HG02571 (cell line): ENCODE measurements around the gene SIAH1.
"Not testable (repeated sequence)": the region's sequence is repeated elsewhere in the genome, so short reads cannot be mapped to it uniquely, and the experiment has no call there.

ENCODE experiments used
- ATAC-seq: cut with Tn5 transposase; IDR thresholded peaks from one replicate; pipeline ENCODE4 v1.9.1; 2021; ENCODE audit warnings: mild to moderate bottlenecking, moderate library complexity; ENCODE audit not compliant: unreplicated experiment

SIAH1 gene, protein sequence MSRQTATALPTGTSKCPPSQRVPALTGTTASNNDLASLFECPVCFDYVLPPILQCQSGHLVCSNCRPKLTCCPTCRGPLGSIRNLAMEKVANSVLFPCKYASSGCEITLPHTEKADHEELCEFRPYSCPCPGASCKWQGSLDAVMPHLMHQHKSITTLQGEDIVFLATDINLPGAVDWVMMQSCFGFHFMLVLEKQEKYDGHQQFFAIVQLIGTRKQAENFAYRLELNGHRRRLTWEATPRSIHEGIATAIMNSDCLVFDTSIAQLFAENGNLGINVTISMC

GRCh38 chr16:48385253-48386150, at the start of gene SIAH1:
TSS of gene SIAH1 (minus strand) at chr16:48385413. CDS start at chr16:48362428, 22,985 bp downstream.
- peak; percentile 75 for ATAC-seq

- no peak for ATAC-seq
Measured at GRCh38 chr16:48434653-48435317, 49.6 kb upstream of the SIAH1 start.

- ATAC-seq: no peak
Measured at GRCh38 chr16:48433850-48434530, 48.8 kb upstream of the SIAH1 start.

DNA sequence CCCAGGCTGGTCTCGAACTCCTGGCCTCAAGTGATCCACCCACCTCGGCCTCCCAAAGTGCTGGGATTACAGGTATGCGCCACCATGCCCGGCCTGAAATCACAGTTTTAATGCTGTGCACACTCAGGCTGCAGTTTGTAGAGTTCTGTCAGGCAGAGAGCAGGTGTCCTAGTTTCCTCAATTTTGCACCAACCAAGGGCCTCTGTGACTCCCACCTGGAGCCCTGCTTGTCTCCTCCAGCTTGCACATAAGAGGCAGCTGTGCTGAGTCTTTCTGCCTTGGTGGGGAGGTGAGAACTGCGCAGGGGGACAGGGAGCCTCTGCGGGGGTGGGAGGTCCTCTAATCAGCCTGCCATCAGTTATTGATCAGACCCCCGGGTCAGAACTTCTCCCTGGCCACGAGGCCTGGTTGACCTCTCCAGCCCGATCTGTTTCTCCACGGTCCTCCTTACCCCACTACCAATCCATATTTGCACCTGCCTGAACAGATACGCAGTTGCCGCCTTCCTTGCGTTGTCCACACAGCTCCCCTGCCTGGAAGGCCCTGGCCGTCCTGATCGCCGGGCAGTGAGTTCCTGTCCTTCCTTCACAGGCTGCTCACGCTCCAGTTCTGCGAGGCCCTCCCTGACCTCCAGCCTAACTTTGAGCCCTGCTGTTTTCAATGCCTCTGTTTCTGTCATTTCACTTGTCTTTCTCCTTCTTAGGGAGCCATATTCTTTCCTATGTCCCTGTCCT, 48.1 kb upstream of the SIAH1 start:
- ATAC-seq: no peak

- ATAC-seq: no peak
Measured at GRCh38 chr16:48432136-48432535, 46.9 kb upstream of the SIAH1 start.

GRCh38 chr16:48430890-48431289, 45.7 kb upstream of the SIAH1 start:
- no peak for ATAC-seq

- ATAC-seq: no peak
Measured at GRCh38 chr16:48426244-48427141, 41.3 kb upstream of the SIAH1 start.

GRCh38 chr16:48422537-48422936, 37.3 kb upstream of the SIAH1 start:
- ATAC-seq: no peak

- ATAC-seq: no peak
Measured at GRCh38 chr16:48421741-48422140, 36.5 kb upstream of the SIAH1 start.

- ATAC-seq: no peak
Measured at GRCh38 chr16:48420437-48420836, 35.2 kb upstream of the SIAH1 start.

DNA sequence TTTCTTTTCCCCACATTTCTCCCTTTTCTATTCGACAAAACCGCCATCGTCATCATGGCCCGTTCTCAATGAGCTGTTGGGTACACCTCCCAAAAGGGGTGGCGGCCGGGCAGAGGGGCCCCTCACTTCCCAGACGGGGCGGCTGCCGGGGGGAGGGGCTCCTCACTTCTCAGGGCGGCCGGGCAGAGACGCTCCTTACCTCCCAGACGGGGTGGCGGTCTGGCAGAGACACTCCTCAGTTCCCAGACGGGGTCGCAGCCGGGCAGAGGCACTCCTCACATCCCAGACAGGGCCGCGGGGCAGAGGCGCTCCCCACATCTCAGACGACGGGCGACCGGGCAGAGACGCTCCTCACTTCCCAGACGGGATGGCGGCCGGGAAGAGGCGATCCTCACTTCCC, 31.4 kb upstream of the SIAH1 start:
- not testable (repeated sequence) for ATAC-seq

DNA sequence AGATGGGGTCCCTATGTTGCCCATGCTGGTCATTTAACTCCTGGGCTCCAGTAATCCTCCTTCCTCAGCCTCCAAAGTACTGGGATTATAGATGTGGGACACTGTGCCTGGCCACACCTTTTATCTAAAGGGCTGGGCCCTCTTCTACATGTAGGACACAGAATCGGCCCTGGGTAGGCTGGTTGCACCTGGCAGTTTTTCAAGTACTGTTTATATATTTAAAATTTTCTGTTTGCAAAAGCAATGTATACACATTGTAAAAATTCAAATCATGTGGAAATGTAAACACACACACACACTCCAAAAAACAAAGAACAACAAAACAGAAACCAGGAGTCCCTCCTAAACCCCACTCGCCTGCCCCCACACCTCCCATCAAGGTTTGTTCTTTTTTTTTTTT, 28.1 kb upstream of the SIAH1 start:
- ATAC-seq: no peak

GRCh38 chr16:48409839-48410632, 24.8 kb upstream of the SIAH1 start:
- no peak for ATAC-seq

DNA sequence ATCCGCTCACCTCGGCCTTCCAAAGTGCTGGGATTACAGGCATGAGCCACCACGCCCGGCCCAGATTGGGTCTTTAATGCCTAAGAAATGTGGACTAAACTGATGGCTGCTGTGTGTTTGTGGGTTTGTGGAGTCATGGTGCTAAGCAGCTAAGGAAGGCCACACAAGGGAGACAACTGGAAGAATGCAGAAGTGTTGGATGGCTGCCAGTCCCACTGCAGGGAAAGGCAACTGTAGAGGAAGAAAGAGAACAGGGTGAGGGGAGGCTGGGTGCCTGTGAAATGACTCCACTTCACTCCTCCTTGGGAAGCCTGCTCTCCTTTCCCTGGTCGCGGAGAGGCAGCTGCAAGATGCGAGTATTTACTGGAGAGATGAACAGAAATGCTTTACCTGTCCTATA, 23.5 kb upstream of the SIAH1 start:
- no peak for ATAC-seq

GRCh38 chr16:48405907-48406306, 20.7 kb upstream of the SIAH1 start:
- no peak for ATAC-seq

GRCh38 chr16:48405153-48405552, 19.9 kb upstream of the SIAH1 start:
- ATAC-seq: no peak

- not testable (repeated sequence) for ATAC-seq
Measured at GRCh38 chr16:48402547-48402946, 17.3 kb upstream of the SIAH1 start.

GRCh38 chr16:48395375-48395774, 10.2 kb upstream of the SIAH1 start:
- no peak for ATAC-seq

DNA sequence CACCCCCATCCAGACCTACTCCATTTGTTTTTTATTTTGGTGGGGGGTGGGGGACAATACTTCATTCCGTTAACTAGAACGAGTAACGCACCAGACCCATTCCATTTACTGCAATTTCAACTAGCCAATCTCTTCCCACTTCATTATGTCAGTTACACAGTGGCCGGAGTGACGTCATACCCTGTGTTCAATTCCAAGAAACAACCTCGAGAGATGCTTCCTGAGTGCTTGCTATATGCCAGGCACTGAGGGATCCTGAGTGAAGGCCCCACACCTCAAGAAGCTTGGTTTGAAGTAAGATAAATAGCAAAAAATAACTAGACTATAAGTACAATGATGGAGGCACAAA, 9.1 kb upstream of the SIAH1 start:
- ATAC-seq: no peak
